Peyer's patch (tissue), 4 donors: ENCODE results near the gene B3GALT6.

Source experiments
- POLR2A ChIP-seq, 2 donors: fragments of 450-650 bp; IDR thresholded peaks; one replicate each; pipeline ENCODE4 v1.5.1; 2017; ENCODE audit warnings: antibody characterized with exemption in 2 of 2, mild to moderate bottlenecking in 2 of 2, moderate library complexity in 2 of 2
- TF ChIP-seq, protein P1 (sequence below), 6 experiments: fragments of 450-650 bp in 4 of 6; fragments of 200-600 bp in 2 of 6; sonication (generic) in 1 of 6; IDR thresholded peaks; one replicate each; pipeline ENCODE4 v1.5.1; 2017 to 2019; ENCODE audit warnings: antibody characterized with exemption in 6 of 6, mild to moderate bottlenecking in 3 of 6, moderate library complexity in 1 of 6

- TF ChIP-seq, protein P1, sequence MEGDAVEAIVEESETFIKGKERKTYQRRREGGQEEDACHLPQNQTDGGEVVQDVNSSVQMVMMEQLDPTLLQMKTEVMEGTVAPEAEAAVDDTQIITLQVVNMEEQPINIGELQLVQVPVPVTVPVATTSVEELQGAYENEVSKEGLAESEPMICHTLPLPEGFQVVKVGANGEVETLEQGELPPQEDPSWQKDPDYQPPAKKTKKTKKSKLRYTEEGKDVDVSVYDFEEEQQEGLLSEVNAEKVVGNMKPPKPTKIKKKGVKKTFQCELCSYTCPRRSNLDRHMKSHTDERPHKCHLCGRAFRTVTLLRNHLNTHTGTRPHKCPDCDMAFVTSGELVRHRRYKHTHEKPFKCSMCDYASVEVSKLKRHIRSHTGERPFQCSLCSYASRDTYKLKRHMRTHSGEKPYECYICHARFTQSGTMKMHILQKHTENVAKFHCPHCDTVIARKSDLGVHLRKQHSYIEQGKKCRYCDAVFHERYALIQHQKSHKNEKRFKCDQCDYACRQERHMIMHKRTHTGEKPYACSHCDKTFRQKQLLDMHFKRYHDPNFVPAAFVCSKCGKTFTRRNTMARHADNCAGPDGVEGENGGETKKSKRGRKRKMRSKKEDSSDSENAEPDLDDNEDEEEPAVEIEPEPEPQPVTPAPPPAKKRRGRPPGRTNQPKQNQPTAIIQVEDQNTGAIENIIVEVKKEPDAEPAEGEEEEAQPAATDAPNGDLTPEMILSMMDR (IDR thresholded peaks at IDR 0.05) = no peak
- TF ChIP-seq POLR2A (IDR thresholded peaks at IDR 0.05) = no peak
Measured at GRCh38 chr1:1203561-1204424, 28.2 kb upstream of the B3GALT6 start.
